Glutamatergic neuron (in vitro differentiated cells): Measurements from ENCODE around the gene PMEPA1. TPM values are rescaled to one million over a fixed set of nuclear protein-coding genes. Genes with fewer than 3 reads are reported as not detected.

ENCODE experiments used
- DNase-seq: peaks from one replicate; pipeline ENCODE4 v3.0.0; 2022
- H3K27ac Mint-ChIP-seq: one replicate; pipeline ENCODE4 v1.8.0; 2020; ENCODE audit warnings: mild to moderate bottlenecking, mixed read lengths, inconsistent platforms; ENCODE audit not compliant: unreplicated experiment
- H3K27me3 Mint-ChIP-seq: one replicate; pipeline ENCODE4 v1.8.0; 2020; ENCODE audit warnings: mild to moderate bottlenecking, moderate library complexity, mixed read lengths, inconsistent platforms; ENCODE audit not compliant: unreplicated experiment
- H3K36me3 Mint-ChIP-seq: one replicate; pipeline ENCODE4 v1.8.0; 2020; ENCODE audit warnings: mild to moderate bottlenecking, mixed read lengths, inconsistent platforms; ENCODE audit not compliant: unreplicated experiment
- H3K4me1 Mint-ChIP-seq: one replicate; pipeline ENCODE4 v1.8.0; 2020; ENCODE audit warnings: mild to moderate bottlenecking, low read depth, mixed read lengths, inconsistent platforms; ENCODE audit not compliant: unreplicated experiment
- H3K4me3 Mint-ChIP-seq: one replicate; pipeline ENCODE4 v1.8.0; 2020; ENCODE audit warnings: mild to moderate bottlenecking, mixed read lengths, inconsistent platforms; ENCODE audit not compliant: unreplicated experiment
- H3K9me3 Mint-ChIP-seq: one replicate; pipeline ENCODE4 v1.8.0; 2020; ENCODE audit warnings: mild to moderate bottlenecking, moderate library complexity, mixed read lengths, inconsistent platforms; ENCODE audit not compliant: unreplicated experiment
- CTCF ChIP-seq: fragments of 200-600 bp; sonication (generic); IDR thresholded peaks from one replicate; pipeline ENCODE4 v1.5.0; 2021; ENCODE audit not compliant: partially characterized antibody, unreplicated experiment
- total RNA-seq: library from RNA; stranded (reverse); fragmentation: NEBNext Ultra II Directional; extraction: Animal tissue kit (Norgen Biotek cat#: 25700); gene quantifications from one replicate; pipeline ENCODE4 v1.2.1, GENCODE V29; 2021; ENCODE audit not compliant: unreplicated experiment

The PMEPA1 gene
- total RNA-seq, 1 donor from 2014 or later, result 14.4 TPM

GRCh38 chr20:57664476-57664875 lies 45.3 kb downstream of the PMEPA1 start:
- peaks cover 2% of the 10 kb centered on the region for H3K27me3 Mint-ChIP-seq
- H3K36me3 Mint-ChIP-seq, result no peaks in the 10 kb centered on the region
- TF ChIP-seq CTCF, result no peak
- no peak overlapping the region for H3K4me3 Mint-ChIP-seq
- DNase-seq, result peak; percentile 14
- no peak overlapping the region for H3K27ac Mint-ChIP-seq
- H3K4me1 Mint-ChIP-seq, result peaks cover 3% of the 10 kb centered on the region
- peaks cover 5% of the 10 kb centered on the region for H3K9me3 Mint-ChIP-seq

- Mint-ChIP-seq H3K9me3 (peaks cover 5% of the 10 kb centered on the region), H3K4me3 (no peak overlapping the region), H3K27me3 (peaks cover 2% of the 10 kb centered on the region), H3K27ac (no peak overlapping the region), H3K4me1 (peaks cover 6% of the 10 kb centered on the region), H3K36me3 (no peaks in the 10 kb centered on the region)
- TF ChIP-seq CTCF, result no peak
- peak; percentile 10 for DNase-seq
Observed at GRCh38 chr20:57663681-57664451, 45.9 kb downstream of the PMEPA1 start.

DNA sequence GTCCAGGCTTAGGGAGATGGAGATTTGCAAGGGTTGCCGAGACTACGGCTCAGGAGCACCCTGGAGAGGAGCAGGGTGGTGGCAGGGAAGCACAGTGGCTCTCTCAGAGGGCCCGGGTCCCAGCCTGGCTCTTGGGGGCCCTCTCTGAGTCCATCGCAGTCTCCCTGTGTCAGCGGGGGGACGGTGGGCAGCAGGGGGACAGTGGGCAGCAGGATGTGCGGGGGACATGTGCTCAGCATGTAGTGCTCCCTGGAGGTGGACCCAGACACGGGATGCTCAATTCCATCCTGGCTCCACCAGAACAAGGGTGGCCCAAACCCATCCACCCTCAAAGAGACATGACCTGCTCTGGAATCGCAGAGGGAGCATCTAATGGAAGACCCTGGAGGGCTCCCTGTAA lies 46.6 kb downstream of the PMEPA1 start:
- no peak overlapping the region for H3K4me3 Mint-ChIP-seq
- H3K27me3 Mint-ChIP-seq, result peaks cover 2% of the 10 kb centered on the region
- H3K27ac Mint-ChIP-seq, result no peak overlapping the region
- DNase-seq, result peak; percentile 5
- H3K9me3 Mint-ChIP-seq, result peaks cover 5% of the 10 kb centered on the region
- H3K4me1 Mint-ChIP-seq, result peaks cover 6% of the 10 kb centered on the region
- TF ChIP-seq CTCF, result no peak
- H3K36me3 Mint-ChIP-seq, result no peaks in the 10 kb centered on the region

GRCh38 chr20:57662456-57663240 lies 47.2 kb downstream of the PMEPA1 start:
- peaks cover 6% of the 10 kb centered on the region for H3K4me1 Mint-ChIP-seq
- H3K4me3 Mint-ChIP-seq, result no peak overlapping the region
- DNase-seq, result peak; percentile 25
- H3K27ac Mint-ChIP-seq, result no peak overlapping the region
- no peak for TF ChIP-seq CTCF
- no peaks in the 10 kb centered on the region for H3K36me3 Mint-ChIP-seq
- peaks cover 4% of the 10 kb centered on the region for H3K27me3 Mint-ChIP-seq
- H3K9me3 Mint-ChIP-seq, result peaks cover 5% of the 10 kb centered on the region
